Liver (tissue), 9 donors: ENCODE results near the gene AMBRA1. TPM values are rescaled to one million over a fixed set of nuclear protein-coding genes. Genes with fewer than 3 reads are reported as not detected.

ENCODE experiments used
- DNase-seq: peaks from one replicate; pipeline ENCODE4 v3.0.0-alpha.2; 2017; ENCODE audit warnings: low spot score
- H3K27ac ChIP-seq, 2 donors: one replicate each; pipeline ENCODE4 v1.7.0; 2013; ENCODE audit warnings: inconsistent platforms in 2 of 2, low read length in 2 of 2, control low read depth in 1 of 2, low read depth in 1 of 2, mild to moderate bottlenecking in 1 of 2
- H3K27me3 ChIP-seq, 4 donors: one replicate each; pipeline versions ENCODE4 v1.6.1 to v1.7.0; 2013; ENCODE audit warnings: low read length in 3 of 4, inconsistent platforms in 1 of 4, mild to moderate bottlenecking in 1 of 4, moderate library complexity in 1 of 4; ENCODE audit not compliant: control insufficient read depth in 4 of 4, insufficient read depth in 4 of 4
- H3K36me3 ChIP-seq, 4 donors: one replicate each; pipeline versions ENCODE4 v1.6.1 to v1.7.0; 2013; ENCODE audit warnings: low read length in 3 of 4, mild to moderate bottlenecking in 3 of 4, low read depth in 1 of 4, moderate library complexity in 1 of 4; ENCODE audit not compliant: control insufficient read depth in 4 of 4, insufficient read depth in 3 of 4
- H3K4me1 ChIP-seq, 4 donors: one replicate each; pipeline versions ENCODE4 v1.6.1 to v1.7.0; 2013; ENCODE audit warnings: low read length in 3 of 4, mild to moderate bottlenecking in 3 of 4, moderate library complexity in 1 of 4; ENCODE audit not compliant: control insufficient read depth in 4 of 4, insufficient read depth in 4 of 4
- H3K4me3 ChIP-seq, 3 donors: one replicate each; pipeline versions ENCODE4 v1.6.1 to v1.7.0; 2013; ENCODE audit warnings: low read length in 3 of 3, control low read depth in 1 of 3, low read depth in 1 of 3, mild to moderate bottlenecking in 1 of 3
- H3K9ac ChIP-seq, 2 donors: one replicate each; pipeline ENCODE4 v1.7.0; 2013; ENCODE audit warnings: low read length in 2 of 2, mild to moderate bottlenecking in 2 of 2, moderate library complexity in 2 of 2, control low read depth in 1 of 2, low read depth in 1 of 2
- H3K9me3 ChIP-seq, 4 donors: one replicate each; pipeline versions ENCODE4 v1.6.1 to v1.7.0; 2013; ENCODE audit warnings: low read length in 3 of 4; ENCODE audit not compliant: control insufficient read depth in 4 of 4
- ATF3 ChIP-seq: IDR thresholded peaks from 2 replicates; pipeline ENCODE4 v1.6.1; 2016; ENCODE audit warnings: antibody characterized with exemption
- CTCF ChIP-seq: fragments of 150-350 bp; IDR thresholded peaks from 2 replicates; pipeline ENCODE4 v1.5.1; 2017; ENCODE audit warnings: improper control_type of control experiment, low read depth, low read length; ENCODE audit not compliant: missing input control
- EGR1 ChIP-seq, 2 donors: IDR thresholded peaks; 2 replicates each; pipeline ENCODE4 v1.6.1; 2016 to 2018; ENCODE audit warnings: antibody characterized with exemption in 2 of 2, low read depth in 2 of 2
- FOXA1 ChIP-seq: IDR thresholded peaks from 2 replicates; pipeline ENCODE4 v1.6.1; 2016; ENCODE audit warnings: antibody characterized with exemption
- FOXA2 ChIP-seq: IDR thresholded peaks from 2 replicates; pipeline ENCODE4 v1.6.1; 2016; ENCODE audit warnings: antibody characterized with exemption
- GABPA ChIP-seq, 2 donors: IDR thresholded peaks in 1 of 2; conservative IDR thresholded peaks in 1 of 2; 2 replicates each; pipeline ENCODE4 v1.6.1; 2016; ENCODE audit warnings: antibody characterized with exemption in 2 of 2, mild to moderate bottlenecking in 1 of 2, moderate library complexity in 1 of 2
- HNF4G ChIP-seq: IDR thresholded peaks from 2 replicates; pipeline ENCODE4 v1.6.1; 2016; ENCODE audit warnings: antibody characterized with exemption
- JUND ChIP-seq, 2 donors: IDR thresholded peaks; 2 replicates each; pipeline ENCODE4 v1.6.1; 2016; ENCODE audit warnings: antibody characterized with exemption in 2 of 2
- NR2F2 ChIP-seq: IDR thresholded peaks from 2 replicates; pipeline ENCODE4 v1.6.1; 2016; ENCODE audit warnings: antibody characterized with exemption
- RAD21 ChIP-seq, 2 donors: IDR thresholded peaks; 2 replicates each; pipeline ENCODE4 v1.6.1; 2016; ENCODE audit warnings: antibody characterized with exemption in 2 of 2, mild to moderate bottlenecking in 2 of 2
- REST ChIP-seq: IDR thresholded peaks from 2 replicates; pipeline ENCODE4 v1.6.1; 2016; ENCODE audit warnings: antibody characterized with exemption, mild to moderate bottlenecking
- RXRA ChIP-seq, 2 donors: IDR thresholded peaks; 2 replicates each; pipeline ENCODE4 v1.6.1; 2017 to 2018; ENCODE audit warnings: antibody characterized with exemption in 2 of 2, mild to moderate bottlenecking in 1 of 2
- SP1 ChIP-seq: IDR thresholded peaks from 2 replicates; pipeline ENCODE4 v1.6.1; 2018; ENCODE audit warnings: antibody characterized with exemption, mild to moderate bottlenecking
- TAF1 ChIP-seq: conservative IDR thresholded peaks from 2 replicates; pipeline ENCODE4 v1.6.1; 2016; ENCODE audit warnings: antibody characterized with exemption, mild to moderate bottlenecking
- ZBTB33 ChIP-seq: IDR thresholded peaks from 2 replicates; pipeline ENCODE4 v1.6.1; 2016; ENCODE audit warnings: antibody characterized with exemption
- WGBS: extraction: QIAGEN DNeasy Blood & Tissue Kit; methylation state at CpG from one replicate; pipeline ENCODE4 v1.1.7; 2013; 5-methylcytosine and 5-hydroxymethylcytosine counted together
- polyA plus RNA-seq, 2 donors: library from polyadenylated mRNA; stranded (reverse) in 1 of 2; unstranded in 1 of 2; fragments of 200-250 nt in 1 of 2; fragments of >200 nt in 1 of 2; fragmentation: Nextera tagmentation in 1 of 2; extraction: Ambion mirVana in 1 of 2; gene quantifications; one replicate each; pipeline versions ENCODE4 v1.2.1 to v1.2.3, GENCODE V29; 2013 to 2015
- total RNA-seq, 2 donors: library from RNA; depleted of rRNA; stranded (reverse); fragments of >200 nt; gene quantifications; one replicate each; pipeline ENCODE4 v1.2.3, GENCODE V29; 2014
- TF ChIP-seq, protein P1 (sequence below): IDR thresholded peaks from 2 replicates; pipeline ENCODE4 v1.6.1; 2016; ENCODE audit warnings: antibody characterized with exemption
- donor health status: healthy.
- donor health status: healthy.
- donor health status: healthy.
- donor health status: healthy.
- donor health status: healthy.

The AMBRA1 gene
- total and polyA plus RNA-seq, 4 donors: 3.7 to 25.7 (median 15.1) TPM

GRCh38 chr11:46427364-46427763 is 166.5 kb downstream of the AMBRA1 start:
- TF ChIP-seq EGR1 (IDR thresholded peaks at IDR 0.05; ENCODE audit: low read depth in 2 of 2) (no peak), SP1 (no peak), ATF3 (no peak), FOXA2 (no peak), GABPA (IDR thresholded peaks at IDR 0.05 in 1 of 2, conservative IDR thresholded peaks at IDR 0.05 in 1 of 2) (no peak), FOXA1 (no peak), HNF4G (no peak), REST (no peak), RAD21 (IDR thresholded peaks at IDR 0.05) (no peak), TAF1 (no peak), JUND (IDR thresholded peaks at IDR 0.05) (no peak), NR2F2 (no peak), RXRA (IDR thresholded peaks at IDR 0.05) (no peak), ZBTB33 (no peak), CTCF (no peak)
- TF ChIP-seq, protein P1, sequence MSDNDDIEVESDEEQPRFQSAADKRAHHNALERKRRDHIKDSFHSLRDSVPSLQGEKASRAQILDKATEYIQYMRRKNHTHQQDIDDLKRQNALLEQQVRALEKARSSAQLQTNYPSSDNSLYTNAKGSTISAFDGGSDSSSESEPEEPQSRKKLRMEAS: no peak
- H3K4me3 ChIP-seq: no peak overlapping the region
- no peak overlapping the region for H3K9ac ChIP-seq
- peaks cover 3 to 28% (median 13%) of the 10 kb centered on the region in 4 donors for H3K36me3 ChIP-seq
- no peak overlapping the region for H3K27ac ChIP-seq
- H3K4me1 ChIP-seq: no peaks in the 10 kb centered on the region
- 92% methylated on average over 9 of the region's 9 CpGs for WGBS
- DNase-seq: no peak
- no peaks in the 10 kb centered on the region for H3K9me3 ChIP-seq
- H3K27me3 ChIP-seq: no peaks in the 10 kb centered on the region
